GM21515 (cell line): Measurements from ENCODE around the gene ARF1.

ENCODE experiments used
- ATAC-seq: cut with Tn5 transposase; IDR thresholded peaks from one replicate; pipeline ENCODE4 v1.9.1; 2021; ENCODE audit not compliant: unreplicated experiment

ARF1 gene

GRCh38 chr1:228082214-228082917 lies at the start of gene ARF1:
Gene ARF1 (plus strand): TSS chr1:228082708. CDS start chr1:228097115, 14,407 bp downstream.
- ATAC-seq: peak; percentile 70

GRCh38 chr1:228033376-228033775 lies 49.1 kb upstream of the ARF1 start:
- ATAC-seq: no peak

- no peak for ATAC-seq
Observed at GRCh38 chr1:228034954-228035837, 47.3 kb upstream of the ARF1 start.

- no peak for ATAC-seq
Observed at GRCh38 chr1:228035844-228036243, 46.7 kb upstream of the ARF1 start.

- ATAC-seq: no peak
Observed at GRCh38 chr1:228036701-228037231, 45.7 kb upstream of the ARF1 start.

- peak; percentile 69 for ATAC-seq
Observed at GRCh38 chr1:228037401-228038386, 44.8 kb upstream of the ARF1 start.

GRCh38 chr1:228038387-228039005 lies 44.0 kb upstream of the ARF1 start:
- no peak for ATAC-seq

- ATAC-seq: no peak
Observed at GRCh38 chr1:228039006-228039903, 43.3 kb upstream of the ARF1 start.

GRCh38 chr1:228039986-228040385 lies 42.5 kb upstream of the ARF1 start:
- ATAC-seq: no peak

- no peak for ATAC-seq
Observed at GRCh38 chr1:228041316-228041715, 41.2 kb upstream of the ARF1 start.

GRCh38 chr1:228042508-228042907 lies 40.0 kb upstream of the ARF1 start:
- no peak for ATAC-seq

GRCh38 chr1:228043281-228043848 lies 39.1 kb upstream of the ARF1 start:
- ATAC-seq: no peak

- ATAC-seq: no peak
Observed at GRCh38 chr1:228044961-228045360, 37.5 kb upstream of the ARF1 start.

GRCh38 chr1:228045405-228045804 lies 37.1 kb upstream of the ARF1 start:
- no peak for ATAC-seq

GRCh38 chr1:228045871-228046270 lies 36.6 kb upstream of the ARF1 start:
- no peak for ATAC-seq

GRCh38 chr1:228046421-228047182 lies 35.9 kb upstream of the ARF1 start:
- ATAC-seq: no peak

- ATAC-seq: no peak
Observed at GRCh38 chr1:228047183-228047466, 35.4 kb upstream of the ARF1 start.

- no peak for ATAC-seq
Observed at GRCh38 chr1:228048120-228048519, 34.4 kb upstream of the ARF1 start.
